ENCODE results near the gene CD47.

CD47 gene

DNA sequence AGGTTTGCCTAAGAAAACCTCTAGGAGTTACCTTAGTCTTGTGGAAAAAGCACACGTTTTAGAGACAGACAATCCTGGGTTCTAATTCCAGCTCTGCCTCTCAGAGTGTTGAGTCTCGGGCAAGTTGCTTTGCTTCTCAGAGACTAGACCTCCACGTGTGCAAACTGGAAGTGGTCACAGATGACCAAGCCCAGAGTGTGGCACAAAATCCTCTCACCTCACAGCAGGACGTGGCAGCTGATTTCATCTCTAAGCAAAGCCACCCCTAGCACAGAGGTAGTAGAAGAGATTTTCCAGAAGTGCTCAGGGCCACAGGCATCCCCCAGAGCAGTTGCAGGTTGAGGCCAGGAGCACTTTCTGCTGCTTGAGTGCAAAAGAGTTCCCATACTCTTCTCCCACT lies 79.2 kb downstream of the CD47 start:
- no peak for DNase-seq

- DNase-seq, result peak; percentile 86
These were observed 81.7 kb downstream of the CD47 start for GRCh38 chr3:108008931-108009639.

GRCh38 chr3:108008106-108008505 lies 82.7 kb downstream of the CD47 start:
- DNase-seq, result no peak

GRCh38 chr3:108006881-108007331 lies 83.9 kb downstream of the CD47 start:
- no peak for DNase-seq

- DNase-seq, result no peak
These were observed 84.6 kb downstream of the CD47 start for GRCh38 chr3:108006077-108006771.

DNA sequence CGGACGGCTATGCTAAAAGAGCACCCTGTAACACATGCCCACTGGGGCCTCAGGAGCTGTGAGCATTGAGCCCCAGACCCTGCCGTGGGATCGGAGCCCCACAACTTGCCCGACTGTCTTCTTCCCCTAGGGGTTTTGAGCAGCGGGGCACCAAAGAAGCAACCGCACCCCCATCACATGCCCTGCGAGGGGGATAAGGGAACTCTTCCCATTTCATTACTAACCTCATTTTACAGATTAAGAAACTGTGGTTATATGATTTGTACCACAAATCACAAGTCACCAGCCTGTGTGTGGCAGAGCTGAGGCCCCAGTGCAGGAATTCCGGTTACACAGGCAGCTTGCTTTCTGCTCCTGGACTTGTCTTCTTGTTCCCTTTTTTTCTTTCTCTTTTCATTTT lies 86.2 kb downstream of the CD47 start:
- no peak for DNase-seq

- no peak for DNase-seq
These were observed 89.4 kb downstream of the CD47 start for GRCh38 chr3:108001457-108001856.

- DNase-seq, result peak; percentile 27
These were observed 91.5 kb downstream of the CD47 start for GRCh38 chr3:107999215-107999775.

DNA sequence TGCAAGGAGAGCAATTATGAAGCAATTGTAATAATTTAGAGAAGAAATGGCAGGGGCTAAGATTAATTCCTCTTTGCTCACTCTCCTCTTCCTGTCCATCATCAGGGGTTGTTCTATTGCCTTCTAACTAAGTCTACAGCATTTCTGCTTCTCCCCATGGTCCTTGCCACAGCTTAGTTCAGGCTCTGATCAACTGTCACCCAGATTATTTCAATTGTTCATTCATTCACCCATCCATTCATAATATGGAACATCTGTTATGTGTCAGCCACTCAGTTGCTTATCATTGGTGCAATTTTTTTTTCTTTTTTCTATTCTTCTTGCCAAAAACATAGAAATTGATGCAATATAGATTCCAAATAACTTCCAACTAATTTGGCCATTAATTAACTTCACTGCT lies 93.2 kb downstream of the CD47 start:
- DNase-seq, result no peak

DNA sequence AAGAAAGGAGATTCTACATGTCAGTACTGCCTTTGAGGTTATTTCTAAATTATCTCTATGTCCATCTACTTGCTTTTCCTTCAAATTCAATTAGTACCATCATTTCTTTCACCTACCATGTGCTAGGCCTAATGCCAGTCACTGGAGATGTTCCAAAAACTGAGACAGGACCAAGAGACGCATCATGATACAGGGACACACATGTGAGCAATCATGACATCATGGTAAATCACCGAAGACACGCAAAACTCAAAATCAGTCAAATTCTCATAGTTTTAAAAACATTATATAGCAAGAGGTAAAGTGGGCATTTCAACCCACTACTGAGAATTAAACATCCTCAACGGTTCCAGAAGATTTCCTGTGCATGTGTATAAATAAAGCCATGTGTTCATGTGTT lies 95.0 kb downstream of the CD47 start:
- DNase-seq, result no peak

DNA sequence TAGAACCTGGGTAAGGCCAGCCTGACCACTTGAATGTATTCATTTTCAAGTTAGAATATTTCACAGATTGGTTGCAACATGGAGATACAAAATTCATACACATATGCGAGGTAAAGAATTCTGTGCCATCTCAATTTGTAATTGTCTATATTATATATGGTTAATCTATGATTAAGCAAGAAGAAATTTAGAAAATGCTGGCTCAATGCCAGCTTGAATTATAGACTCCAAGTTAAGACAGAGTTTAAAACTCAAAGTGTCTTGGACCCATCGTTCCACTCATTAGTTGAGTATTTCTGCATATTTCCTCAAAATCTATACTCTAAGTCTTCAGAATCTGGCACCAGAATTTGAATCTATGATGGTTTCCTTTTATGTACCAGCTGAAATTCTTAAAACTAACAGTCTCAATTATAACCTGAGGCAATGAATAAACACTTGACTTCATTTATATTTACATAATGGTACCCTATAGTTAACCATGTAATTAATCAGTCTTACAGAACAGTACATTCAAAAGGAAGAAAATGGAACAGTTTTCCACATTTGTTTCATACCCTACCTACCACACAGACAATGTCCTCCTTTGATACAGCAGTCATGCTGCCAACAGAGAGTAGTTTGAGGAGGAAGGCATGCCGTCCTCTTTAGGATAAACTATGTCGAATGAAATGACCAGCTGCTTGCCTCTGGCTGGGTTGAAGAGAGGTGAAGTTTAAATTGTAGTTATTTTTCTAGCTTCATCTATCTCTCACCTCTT lies 95.7 kb downstream of the CD47 start:
- peak; percentile 45 for DNase-seq

DNA sequence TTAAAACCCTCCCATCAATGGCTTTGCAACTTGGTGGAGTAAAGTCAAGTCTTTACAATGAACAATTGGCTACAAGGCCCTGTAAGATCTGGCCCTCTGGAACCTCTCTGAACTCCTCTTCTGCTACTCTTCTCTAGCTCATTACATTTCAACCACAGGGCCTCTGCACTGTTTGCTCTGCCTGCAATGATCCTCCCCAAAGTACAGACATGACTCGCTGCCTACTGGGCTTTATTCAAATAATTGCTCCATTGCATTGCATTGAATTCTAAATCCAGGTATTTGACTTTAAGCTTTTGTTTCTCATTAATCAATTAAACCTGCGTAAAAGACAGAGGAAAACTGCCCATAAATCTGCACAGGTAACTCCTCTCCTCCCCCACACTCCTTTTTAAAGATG lies 96.7 kb downstream of the CD47 start:
- no peak for DNase-seq

GRCh38 chr3:107993771-107994170 lies 97.1 kb downstream of the CD47 start:
- DNase-seq, result peak; percentile 61

Measured in fibroblast of skin of scalp (primary cell).